Measurements from ENCODE around the gene MRPL34.

DNA sequence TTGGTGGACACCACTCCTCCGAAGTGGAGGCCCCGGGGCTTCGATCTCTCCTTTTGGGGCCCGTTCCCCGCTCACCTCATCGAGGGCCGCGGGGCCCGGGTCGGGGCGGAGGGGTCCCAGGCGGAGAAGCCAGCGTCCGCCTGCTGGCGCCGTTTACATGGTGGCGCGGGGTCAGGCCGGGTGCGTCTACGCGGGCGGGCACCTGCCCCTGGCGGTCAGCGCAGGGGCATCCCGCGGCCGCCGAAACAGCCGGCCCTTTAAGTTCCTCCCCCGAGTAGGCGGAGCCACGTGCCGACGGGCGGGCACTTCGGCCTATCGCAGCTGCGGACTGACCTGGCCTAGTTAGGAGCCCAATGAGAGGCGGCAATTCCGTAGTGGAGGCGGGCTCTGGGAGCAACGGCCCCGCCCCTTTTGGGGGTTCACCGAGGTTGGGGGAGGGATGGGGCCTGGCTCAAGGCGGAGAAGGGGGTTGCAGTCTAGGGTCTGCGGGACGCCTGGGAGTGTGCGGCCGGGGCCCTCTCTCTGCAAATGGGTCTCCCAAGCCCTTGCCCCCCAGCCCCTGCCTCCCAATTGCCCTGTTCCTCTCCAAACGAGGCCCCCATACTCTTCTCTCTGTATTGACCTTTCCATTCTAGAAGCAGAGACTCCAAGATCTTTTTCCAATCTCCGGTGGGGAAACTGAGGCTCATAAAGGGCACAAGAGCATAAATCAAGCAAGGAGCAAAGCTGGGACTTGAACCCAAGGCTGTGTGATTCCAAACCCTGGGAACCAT, 2.3 kb upstream of the MRPL34 start, which contains the start of gene ABHD8:
- TF ChIP-seq RAD21 (IDR thresholded peaks at IDR 0.05), result peak in 1 of 2 donors; percentile 28
- TF ChIP-seq CTCF (IDR thresholded peaks at IDR 0.05; ENCODE audit: low read depth, low read length, missing input control), result peak; percentile 62
- TF ChIP-seq SP1 (IDR thresholded peaks at IDR 0.05), result peak; percentile 90
- TF ChIP-seq RXRA (IDR thresholded peaks at IDR 0.05), result peak; percentile 46 to 48
- no peak for TF ChIP-seq TAF1 (conservative IDR thresholded peaks at IDR 0.05)
- TF ChIP-seq REST (IDR thresholded peaks at IDR 0.05), result no peak
- TF ChIP-seq MAX (IDR thresholded peaks at IDR 0.05), result no peak
- TF ChIP-seq JUND (IDR thresholded peaks at IDR 0.05), result no peak
- no peak for TF ChIP-seq YY1 (IDR thresholded peaks at IDR 0.05)
- no peak for TF ChIP-seq EGR1 (IDR thresholded peaks at IDR 0.05; ENCODE audit: low read depth in 2 of 2)
- TF ChIP-seq NR2F2 (IDR thresholded peaks at IDR 0.05), result no peak
- TF ChIP-seq ATF3 (IDR thresholded peaks at IDR 0.05), result no peak
